Skeletal muscle cell (primary cell): Measurements from ENCODE around the gene ARID1B.

ENCODE experiments used
- DNase-seq: peaks from one replicate; pipeline ENCODE4 v3.0.0-alpha.2; 2010; ENCODE audit warnings: low read depth
- H3K4me3 ChIP-seq: 2 replicates; pipeline ENCODE4 v1.5.1; 2011; ENCODE audit warnings: low read depth, mild to moderate bottlenecking, control low read depth, low read length, moderate library complexity

Gene ARID1B

DNA sequence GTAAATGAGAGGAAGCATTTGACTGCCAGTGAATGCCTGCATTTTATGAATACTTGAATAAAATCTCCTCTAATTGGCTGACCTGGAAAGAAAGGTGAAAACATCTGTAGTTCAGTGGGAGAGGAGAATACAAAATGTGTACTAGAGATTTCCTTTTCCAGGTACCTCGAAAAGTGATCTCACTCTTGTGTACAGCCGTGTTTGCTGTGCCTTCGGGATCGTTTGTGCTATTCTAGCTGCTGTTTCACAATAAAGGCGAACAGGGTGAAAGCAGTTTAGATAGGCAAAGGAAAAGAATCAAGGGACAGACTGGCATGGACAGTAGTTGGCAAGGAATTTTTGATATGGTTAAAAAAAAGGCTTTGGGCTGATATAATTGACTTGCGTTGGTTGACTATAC, 112.3 kb downstream of the ARID1B start:
- DNase-seq, result no peak
- H3K4me3 ChIP-seq, result no peak overlapping the region

DNA sequence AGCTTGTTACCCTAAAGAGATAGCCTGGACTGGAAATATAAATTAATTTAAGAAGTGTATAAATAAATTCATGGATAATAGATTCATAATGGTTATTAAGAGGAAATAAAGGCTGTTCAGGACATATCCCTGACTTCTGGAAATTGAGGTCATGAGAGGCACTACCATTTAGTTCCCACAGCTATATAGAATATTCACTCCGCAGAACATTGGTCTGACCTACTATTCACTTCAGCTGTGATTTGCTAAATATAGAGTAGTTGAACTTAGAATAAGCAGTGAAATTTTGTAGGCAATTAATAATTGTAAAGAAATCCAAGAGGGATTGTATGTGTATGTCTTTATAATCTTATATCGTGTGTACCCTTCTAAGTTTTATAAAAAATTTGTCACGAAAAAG, 112.8 kb downstream of the ARID1B start:
- DNase-seq, result no peak

DNA sequence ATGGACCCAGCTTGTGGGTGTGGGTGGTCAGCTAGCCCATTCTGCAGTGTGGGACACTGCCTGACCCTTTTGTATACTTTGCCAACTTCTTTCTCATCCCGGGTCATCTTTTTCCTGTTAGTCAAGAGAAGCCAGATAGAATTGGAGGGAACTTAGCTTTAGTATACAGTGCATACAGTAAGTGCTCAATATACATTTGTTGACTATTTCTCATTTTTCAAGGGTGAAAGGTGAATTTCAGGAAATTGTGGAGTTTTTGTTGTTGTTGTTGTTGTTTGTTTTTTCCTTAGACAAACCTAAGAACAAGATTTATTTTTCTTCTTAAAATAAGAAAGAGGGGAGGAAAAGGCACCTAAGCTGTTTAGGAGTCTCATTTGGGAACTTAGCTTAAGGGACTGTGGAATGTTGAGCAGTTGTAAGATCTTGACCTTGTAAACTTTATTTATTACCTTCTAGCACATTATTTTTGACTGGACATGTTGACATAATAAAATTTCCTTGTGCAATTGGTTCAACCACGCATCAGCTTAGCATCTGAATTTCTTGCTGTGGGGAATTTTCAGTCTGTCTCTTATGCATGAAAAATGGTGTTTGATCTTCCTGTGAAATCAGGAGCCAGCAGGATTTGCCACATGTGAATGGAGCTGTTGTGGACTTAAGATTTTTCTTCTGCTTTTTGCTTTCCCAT, 113.6 kb downstream of the ARID1B start:
- DNase-seq, result no peak

More for the DNA sequence above, 112.8 kb downstream of the ARID1B start:
- H3K4me3 ChIP-seq, result no peak overlapping the region

DNA sequence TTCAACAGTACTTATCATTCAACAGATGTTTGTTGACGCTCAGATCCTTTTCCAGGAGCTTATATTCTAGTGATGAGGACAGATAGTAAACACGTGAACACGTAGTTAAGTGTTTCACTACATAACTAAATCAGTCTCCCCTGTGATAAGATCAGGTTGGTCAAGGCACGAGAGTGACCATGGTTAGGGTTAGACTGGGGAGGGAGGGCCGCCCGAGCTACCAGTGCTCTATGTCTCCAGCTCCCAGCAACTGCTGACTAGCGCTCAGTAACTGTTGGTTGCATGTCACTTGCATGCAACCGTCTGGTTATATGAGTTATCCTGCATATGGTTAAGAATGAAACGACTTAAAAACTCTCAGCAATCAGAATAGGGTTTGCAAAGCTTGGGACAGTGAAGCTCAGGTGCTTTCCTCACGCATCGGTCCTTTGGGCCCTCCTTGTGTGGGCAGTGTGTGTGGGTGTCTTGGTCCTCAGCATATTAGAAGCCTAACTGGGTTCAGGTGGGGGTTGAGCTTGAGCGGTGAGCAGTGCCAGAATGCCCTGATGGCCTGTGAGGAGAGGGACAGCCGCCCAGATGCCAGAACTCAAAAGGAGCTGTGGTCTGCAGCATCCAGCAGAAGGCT, 120.8 kb downstream of the ARID1B start:
- no peak for DNase-seq
- H3K4me3 ChIP-seq, result no peak overlapping the region

More for the DNA sequence above, 113.6 kb downstream of the ARID1B start:
- no peak overlapping the region for H3K4me3 ChIP-seq

DNA sequence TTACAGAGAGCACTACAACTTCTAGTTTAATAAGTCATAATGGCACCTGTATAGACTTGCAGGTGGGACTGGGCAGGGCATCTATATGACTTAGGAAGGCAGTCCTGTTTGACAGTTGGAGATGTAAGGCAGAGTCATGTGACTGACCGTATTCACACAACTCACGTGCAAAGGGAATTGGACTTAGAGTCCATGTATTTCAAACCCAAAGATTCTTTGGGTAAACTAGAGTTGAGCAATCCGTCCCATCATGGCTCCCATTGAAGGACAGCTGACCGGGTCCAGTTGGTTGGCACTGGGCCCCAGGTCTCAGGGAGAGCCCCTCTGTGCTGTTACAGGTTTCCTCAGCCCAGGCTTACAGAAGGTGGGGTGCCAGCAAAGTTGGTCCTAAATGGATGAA, 121.9 kb downstream of the ARID1B start:
- no peak for DNase-seq
- H3K4me3 ChIP-seq, result no peak overlapping the region

DNA sequence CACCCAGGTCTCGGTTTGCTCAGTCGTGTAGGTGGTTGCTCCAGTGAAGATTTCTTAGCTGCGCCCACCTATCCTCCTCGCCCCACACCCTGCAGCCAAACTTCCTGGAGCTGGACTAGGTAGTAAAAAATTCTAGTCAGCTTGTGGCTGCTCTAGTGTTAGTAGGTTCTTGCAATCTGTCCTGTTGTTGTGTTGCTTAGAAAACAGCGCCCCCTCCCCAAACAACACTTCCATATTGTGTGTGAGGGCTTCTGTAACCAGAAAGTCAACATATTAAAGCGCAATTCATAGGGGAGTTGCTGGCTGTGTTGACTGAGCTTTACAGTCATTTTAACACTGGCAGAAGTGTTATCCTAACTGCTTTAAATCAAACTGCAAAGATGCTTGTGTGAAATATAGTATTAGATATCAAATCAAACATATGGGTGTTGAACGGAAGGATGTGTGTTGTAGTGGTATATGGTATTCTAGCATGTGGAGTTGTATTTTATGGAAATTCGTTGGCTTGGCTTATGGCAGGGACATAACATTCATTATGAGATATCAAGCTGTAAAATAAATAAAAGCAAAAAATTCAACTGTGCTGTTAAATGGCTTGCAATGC, 122.5 kb downstream of the ARID1B start:
- DNase-seq, result no peak

DNA sequence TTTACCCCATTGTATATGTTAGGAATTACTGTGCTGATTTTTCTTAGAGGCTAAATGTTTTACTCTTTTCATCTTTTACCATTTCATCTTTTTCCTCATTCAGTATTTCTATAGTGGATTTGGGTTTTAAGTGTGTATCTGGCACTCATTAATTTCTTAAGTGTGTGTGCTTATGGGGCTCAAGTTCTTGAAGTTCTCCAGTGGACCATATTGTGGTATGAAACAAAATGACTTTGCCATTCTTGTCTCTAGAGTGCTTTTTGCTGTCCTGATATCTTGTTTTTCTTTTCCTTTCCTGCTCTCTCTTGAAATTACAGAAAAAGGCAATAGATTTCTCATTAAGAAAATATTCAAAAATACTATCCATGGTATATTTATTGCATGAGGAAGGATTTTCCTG, 123.1 kb downstream of the ARID1B start:
- no peak for DNase-seq

More for the DNA sequence above, 122.5 kb downstream of the ARID1B start:
- no peak overlapping the region for H3K4me3 ChIP-seq

DNA sequence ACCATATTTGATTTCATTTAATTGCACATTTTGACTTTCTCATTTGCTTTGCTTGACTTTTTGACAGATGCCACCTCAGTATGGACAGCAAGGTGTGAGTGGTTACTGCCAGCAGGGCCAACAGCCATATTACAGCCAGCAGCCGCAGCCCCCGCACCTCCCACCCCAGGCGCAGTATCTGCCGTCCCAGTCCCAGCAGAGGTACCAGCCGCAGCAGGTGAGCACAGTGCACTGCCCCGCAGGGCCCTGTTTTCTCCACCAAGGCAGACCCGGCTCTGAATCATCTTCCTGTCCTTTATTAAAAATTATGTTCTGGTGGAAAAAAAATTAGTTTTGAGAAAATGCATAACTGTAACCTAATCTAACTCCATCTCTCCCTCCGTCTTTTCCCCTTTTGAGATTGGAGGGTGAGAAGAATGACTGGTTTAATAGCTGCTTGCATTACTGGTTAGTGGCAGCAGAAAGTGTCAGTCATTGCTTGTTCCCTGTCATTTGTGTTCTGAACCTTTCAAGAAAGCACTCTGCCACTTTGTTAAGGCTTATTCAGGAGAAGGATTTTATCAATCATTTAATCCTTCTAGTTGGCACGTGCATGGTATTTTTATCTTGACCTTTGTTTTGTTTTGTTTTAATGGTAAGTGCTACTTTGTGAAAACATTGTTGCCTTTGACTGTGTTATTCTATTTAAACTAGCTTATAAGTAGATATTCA, 124.3 kb downstream of the ARID1B start:
- DNase-seq, result no peak
- H3K4me3 ChIP-seq, result no peak overlapping the region

More for the DNA sequence above, 123.1 kb downstream of the ARID1B start:
- H3K4me3 ChIP-seq, result no peak overlapping the region

DNA sequence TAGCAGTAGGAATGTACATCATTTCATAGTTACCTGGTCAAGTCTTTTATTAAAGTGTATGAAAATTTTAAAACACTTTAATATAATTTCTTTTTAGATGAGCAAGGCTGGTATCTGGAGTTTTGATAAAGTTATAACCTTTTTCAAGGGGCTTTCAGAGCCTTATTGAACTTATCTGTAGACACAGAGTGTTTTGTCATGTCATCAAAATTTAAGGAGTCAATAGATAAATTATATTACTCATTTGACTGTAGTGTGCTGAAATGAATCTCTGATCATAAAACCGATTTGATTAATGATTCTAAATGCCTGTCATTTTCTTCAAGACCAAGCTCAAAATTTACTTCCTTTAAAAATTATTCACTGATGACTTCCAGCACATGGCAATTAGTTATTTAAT, 125.6 kb downstream of the ARID1B start:
- no peak for DNase-seq
- H3K4me3 ChIP-seq, result no peak overlapping the region

DNA sequence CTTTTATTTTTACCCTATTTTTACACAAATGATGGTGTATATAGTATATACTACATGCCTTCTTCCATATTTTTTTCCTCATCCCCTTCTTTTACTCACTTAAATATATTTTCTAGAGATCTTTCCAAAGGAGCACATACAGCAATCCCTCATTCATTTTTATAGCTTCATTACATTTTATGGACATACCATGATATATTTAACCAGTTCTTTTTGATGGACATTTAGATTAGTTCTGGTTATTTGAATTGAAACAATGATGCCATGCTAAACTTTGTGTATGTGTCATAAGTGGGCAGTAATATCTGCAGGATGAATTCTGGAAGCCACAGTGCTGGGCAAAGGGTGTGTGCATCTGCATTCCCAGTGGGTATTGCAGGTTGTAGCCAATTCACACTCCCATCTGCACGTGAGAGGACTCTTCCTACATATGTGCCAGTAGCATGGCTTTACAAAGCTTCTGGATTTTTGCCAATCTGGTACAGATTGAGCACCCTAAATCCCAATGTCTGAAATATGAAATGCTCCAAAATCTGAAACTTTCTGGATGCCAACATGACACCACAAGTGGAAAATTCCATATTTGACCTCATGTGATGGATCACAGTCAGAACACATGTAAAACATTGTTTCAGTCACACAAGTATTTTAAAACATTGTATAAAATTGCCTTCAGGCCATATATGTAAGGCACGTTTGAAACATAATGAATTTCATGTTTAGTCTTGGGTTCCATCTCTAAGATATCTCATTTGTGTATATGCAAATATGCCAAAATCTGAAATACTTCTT, 127.2 kb downstream of the ARID1B start:
- no peak for DNase-seq
- no peak overlapping the region for H3K4me3 ChIP-seq

DNA sequence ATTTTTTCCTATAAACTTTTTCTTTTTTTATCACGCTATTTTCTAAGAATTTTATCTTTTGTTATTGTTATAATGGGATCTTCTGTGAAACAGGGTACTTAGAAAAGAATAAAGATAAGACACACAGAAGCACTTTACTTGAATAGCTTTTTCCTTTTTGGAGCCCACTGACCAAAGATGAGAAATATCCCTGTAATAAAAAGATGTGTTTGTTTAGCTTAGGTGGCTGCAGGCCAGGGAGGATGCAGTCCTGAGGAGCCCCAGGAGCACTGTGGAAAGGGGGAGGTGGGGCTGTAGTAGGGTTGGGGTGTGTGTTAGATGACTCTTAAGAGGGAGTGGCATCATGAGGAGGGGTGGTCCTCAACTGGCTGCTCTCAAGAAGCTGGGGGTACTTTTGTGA, 128.6 kb downstream of the ARID1B start:
- H3K4me3 ChIP-seq, result no peak overlapping the region
- no peak for DNase-seq

DNA sequence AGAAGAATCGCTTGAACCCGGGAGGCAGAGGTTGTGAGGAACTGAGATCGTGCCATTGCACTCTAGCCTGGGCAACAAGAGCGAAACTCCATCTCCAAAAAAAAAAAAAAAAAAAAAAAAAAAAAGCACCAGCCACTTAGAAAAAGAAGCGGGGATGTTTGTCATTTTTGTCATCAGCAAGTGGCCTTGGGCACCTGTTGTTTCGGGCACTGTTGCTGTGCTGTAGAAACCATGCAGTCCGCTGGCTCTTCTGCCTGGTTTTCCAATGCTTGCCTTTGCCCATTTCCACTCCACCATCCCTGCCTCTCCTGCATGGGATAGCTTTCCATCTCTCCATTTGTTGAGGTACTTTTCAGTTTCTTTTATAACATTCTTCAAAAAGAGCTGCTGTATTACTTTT, 129.3 kb downstream of the ARID1B start:
- no peak overlapping the region for H3K4me3 ChIP-seq
- DNase-seq, result no peak

DNA sequence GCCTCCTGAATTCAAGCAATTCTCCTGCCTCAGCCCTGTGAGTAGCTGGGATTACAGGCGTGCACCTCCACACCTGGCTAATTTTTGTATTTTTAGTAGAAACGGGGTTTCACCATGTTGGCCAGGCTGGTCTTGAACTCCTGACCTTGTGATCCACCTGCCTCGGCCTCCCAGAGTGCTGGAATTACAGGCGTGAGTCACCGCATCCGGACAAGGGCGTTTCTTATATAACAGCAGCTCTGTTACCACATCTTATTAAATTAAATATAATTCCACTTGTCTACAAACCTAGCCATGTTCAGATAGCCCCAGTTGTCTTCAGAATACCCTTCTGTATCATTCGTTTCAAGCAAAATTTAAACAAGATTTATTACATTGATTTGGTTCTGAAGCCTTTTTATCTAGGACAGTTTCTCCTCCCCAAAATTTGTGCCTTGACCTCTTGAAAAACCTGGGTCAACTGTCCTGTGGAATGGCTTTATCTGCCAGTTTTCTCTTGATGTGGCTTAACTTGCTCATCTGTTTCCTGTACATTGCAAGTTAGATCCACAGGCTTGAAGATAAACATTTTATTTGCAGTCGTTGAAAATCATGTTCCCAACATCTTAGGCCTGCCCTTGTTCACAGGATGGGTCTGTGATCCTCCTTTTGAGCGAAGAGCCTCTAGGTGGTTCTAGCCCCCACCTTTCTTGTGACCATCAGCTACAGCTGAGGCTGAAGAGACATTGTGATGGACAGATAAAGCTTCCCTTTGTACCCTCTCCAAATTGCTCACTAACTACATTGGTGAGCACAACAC, 132.2 kb downstream of the ARID1B start:
- no peak for DNase-seq
- no peak overlapping the region for H3K4me3 ChIP-seq

DNA sequence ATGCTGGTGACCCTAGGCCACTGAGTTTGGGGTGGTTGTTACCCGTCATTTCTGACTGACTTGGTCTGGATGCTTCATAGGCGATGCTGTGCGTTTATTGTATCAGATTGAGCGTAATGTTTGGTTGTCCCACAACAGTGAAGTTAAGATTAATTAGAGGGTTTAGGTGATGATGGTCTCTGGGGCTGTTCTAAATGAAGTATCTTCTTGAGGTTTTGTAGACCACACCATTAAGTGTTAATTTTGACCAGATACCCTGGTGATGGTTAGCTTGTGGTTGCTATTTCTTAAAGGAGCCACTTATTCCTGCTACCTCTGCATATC, 132.8 kb downstream of the ARID1B start:
- no peak overlapping the region for H3K4me3 ChIP-seq
- no peak for DNase-seq

DNA sequence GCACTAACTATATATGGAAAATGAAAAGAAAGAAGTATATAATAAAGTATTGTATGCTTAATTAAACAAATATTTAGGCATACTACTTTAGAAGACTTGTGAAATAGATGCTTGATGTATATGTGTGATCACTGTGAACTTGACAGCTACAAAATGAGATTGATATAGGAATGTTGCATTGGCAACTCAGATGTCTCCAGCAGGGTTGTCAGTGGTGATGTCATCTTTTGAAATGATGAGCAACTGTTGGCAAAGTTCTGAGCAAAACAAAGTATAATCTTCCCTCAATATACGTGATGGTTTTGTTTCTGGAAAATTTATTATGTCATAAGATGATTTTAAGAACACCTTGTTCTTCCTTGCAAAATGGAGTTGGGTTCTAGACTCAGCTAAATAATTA, 133.8 kb downstream of the ARID1B start:
- no peak for DNase-seq
- H3K4me3 ChIP-seq, result no peak overlapping the region

DNA sequence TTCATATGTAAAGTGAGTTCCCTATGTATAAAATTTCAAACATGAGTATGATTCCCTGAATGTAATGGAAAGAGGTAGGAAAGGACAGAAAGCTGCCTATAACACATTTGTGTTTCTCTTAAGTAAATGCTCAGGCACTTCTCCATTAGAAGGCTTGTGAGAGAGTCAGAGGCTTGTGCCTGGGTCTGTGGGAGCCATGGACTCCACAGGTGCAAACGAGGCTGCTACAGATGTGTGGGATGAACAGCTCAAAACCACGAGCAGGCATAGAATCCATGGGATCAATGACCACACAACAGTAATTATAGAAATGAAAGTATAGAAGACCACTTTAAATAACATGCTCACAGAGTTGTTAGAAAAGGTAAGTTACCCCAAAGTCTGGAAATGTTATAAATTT, 134.4 kb downstream of the ARID1B start:
- DNase-seq, result no peak
- no peak overlapping the region for H3K4me3 ChIP-seq

DNA sequence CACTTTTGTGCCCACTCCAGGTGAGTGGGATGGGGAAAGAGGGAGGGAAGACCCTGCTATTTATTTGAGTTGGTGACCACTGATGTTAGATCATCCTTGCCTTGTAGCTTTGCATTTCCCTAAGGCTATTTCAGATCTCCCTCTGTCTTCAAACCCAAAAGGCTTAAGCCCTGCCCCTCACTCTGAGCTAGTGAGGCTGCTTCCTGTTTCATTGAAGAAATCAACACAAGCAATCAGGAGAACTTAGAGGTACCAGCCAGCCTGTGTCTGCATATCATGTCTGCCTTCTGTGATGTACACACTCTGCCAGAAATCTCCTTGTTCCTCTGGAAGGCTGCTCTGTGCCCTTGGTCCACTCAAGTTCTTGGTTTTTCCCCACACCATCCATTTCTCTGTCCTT, 135.3 kb downstream of the ARID1B start:
- no peak for DNase-seq

DNA sequence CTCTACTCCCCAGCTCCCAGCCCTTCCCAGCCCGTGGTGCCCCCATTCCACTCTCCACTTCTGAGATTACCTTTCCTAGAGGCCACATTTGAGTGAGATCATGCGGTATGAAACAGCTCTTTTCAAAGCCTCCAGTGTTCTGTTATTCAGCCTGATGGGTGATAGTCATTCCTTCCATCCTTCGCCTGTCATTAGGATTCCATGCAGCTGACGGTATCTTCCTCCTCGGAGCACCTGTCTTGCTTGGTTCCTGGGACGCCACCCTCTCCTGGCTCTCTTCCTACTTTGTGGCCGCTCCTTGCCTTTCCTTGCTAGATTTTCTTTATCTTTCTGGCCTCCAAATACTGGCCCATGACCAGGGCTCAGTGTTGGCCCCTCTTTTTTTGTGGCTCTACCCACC, 137.0 kb downstream of the ARID1B start:
- no peak overlapping the region for H3K4me3 ChIP-seq
- no peak for DNase-seq

More for the DNA sequence above, 135.3 kb downstream of the ARID1B start:
- H3K4me3 ChIP-seq, result no peak overlapping the region
